ENCODE results near the gene NFIC.

The NFIC gene

DNA sequence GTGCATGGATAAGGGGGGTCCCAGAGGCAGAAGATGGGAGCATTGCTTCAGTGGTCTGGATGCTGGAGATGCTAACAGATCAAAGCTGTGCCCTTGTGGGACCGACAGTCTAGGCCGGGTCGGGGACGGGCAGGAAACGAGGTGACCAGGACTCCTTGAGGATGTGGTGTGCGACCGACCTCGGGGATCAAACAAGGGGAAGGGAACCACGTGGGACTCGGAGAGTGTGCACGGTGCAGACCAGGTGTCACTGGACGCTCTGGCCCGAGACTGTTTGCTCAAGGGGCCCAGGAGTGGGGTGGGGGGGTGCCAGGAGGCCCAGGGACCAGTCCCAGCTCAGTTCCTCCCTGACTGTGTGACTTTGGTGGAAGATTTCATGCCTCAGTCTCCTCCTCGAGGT is 6.0 kb downstream of the NFIC start:
- no peak overlapping the region for H3K9ac ChIP-seq (ENCODE audit: low read length)
- H3K79me2 ChIP-seq (ENCODE audit: insufficient read depth, low read length): no peaks in the 10 kb centered on the region
- TF ChIP-seq, protein P1, sequence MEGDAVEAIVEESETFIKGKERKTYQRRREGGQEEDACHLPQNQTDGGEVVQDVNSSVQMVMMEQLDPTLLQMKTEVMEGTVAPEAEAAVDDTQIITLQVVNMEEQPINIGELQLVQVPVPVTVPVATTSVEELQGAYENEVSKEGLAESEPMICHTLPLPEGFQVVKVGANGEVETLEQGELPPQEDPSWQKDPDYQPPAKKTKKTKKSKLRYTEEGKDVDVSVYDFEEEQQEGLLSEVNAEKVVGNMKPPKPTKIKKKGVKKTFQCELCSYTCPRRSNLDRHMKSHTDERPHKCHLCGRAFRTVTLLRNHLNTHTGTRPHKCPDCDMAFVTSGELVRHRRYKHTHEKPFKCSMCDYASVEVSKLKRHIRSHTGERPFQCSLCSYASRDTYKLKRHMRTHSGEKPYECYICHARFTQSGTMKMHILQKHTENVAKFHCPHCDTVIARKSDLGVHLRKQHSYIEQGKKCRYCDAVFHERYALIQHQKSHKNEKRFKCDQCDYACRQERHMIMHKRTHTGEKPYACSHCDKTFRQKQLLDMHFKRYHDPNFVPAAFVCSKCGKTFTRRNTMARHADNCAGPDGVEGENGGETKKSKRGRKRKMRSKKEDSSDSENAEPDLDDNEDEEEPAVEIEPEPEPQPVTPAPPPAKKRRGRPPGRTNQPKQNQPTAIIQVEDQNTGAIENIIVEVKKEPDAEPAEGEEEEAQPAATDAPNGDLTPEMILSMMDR (IDR thresholded peaks at IDR 0.05; ENCODE audit: low read length): no peak
- TF ChIP-seq EZH2 (IDR thresholded peaks at IDR 0.05; ENCODE audit: borderline replicate concordance, low read length): no peak
- H3K9me3 ChIP-seq (ENCODE audit: low read length): no peaks in the 10 kb centered on the region
- H3F3A ChIP-seq (ENCODE audit: insufficient read depth, low read length): no peaks in the 10 kb centered on the region
- H3K27ac ChIP-seq (ENCODE audit: low read depth, low read length, poor library complexity, severe bottlenecking): no peak overlapping the region
- H3K4me2 ChIP-seq (ENCODE audit: low read length): no peak overlapping the region
- no peaks in the 10 kb centered on the region for H3K27me3 ChIP-seq (ENCODE audit: insufficient read depth, low read length)
- no peaks in the 10 kb centered on the region for H3K9me2 ChIP-seq (ENCODE audit: low read depth, low read length)
- H3K4me1 ChIP-seq (ENCODE audit: insufficient read depth, low read length, severe bottlenecking): no peaks in the 10 kb centered on the region
- no peaks in the 10 kb centered on the region for H3K36me3 ChIP-seq (ENCODE audit: insufficient read depth, low read length)
- H3K4me3 ChIP-seq (ENCODE audit: low read depth, low read length, poor library complexity, severe bottlenecking): no peak overlapping the region
- H2AFZ ChIP-seq (ENCODE audit: low read length): no peak overlapping the region
- no peaks in the 10 kb centered on the region for H4K20me1 ChIP-seq (ENCODE audit: insufficient read depth, low read length)

DNA sequence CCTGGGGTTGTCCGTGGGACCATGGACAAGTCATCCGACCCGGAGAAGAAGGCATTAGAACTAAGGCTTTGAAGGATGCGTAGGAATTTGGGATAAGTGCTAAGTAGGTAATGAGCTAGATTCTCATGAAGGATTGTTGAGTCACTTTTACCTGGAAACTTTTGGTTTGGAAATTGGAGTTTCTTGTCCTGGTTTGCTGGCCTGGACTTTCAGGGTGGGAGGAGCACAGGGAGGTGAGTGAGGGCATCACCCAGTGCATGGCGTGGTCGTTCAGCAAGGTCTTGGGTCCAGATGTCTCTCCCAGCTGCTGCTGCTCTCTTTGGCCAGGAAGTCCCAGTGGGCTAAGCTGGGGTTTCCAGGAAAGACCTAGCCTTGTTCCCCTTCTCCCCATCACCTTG is 7.6 kb downstream of the NFIC start:
- H2AFZ ChIP-seq (ENCODE audit: low read length): no peak overlapping the region
- TF ChIP-seq, protein P1 (IDR thresholded peaks at IDR 0.05; ENCODE audit: low read length): no peak
- TF ChIP-seq EZH2 (IDR thresholded peaks at IDR 0.05; ENCODE audit: borderline replicate concordance, low read length): no peak
- no peak overlapping the region for H3K27ac ChIP-seq (ENCODE audit: low read depth, low read length, poor library complexity, severe bottlenecking)
- no peak overlapping the region for H3K4me3 ChIP-seq (ENCODE audit: low read depth, low read length, poor library complexity, severe bottlenecking)
- H3K4me1 ChIP-seq (ENCODE audit: insufficient read depth, low read length, severe bottlenecking): no peaks in the 10 kb centered on the region
- H3K4me2 ChIP-seq (ENCODE audit: low read length): no peak overlapping the region
- H3K36me3 ChIP-seq (ENCODE audit: insufficient read depth, low read length): no peaks in the 10 kb centered on the region
- H3K9ac ChIP-seq (ENCODE audit: low read length): no peak overlapping the region
- H3K27me3 ChIP-seq (ENCODE audit: insufficient read depth, low read length): no peaks in the 10 kb centered on the region
- no peaks in the 10 kb centered on the region for H3K9me3 ChIP-seq (ENCODE audit: low read length)
- no peaks in the 10 kb centered on the region for H4K20me1 ChIP-seq (ENCODE audit: insufficient read depth, low read length)
- no peaks in the 10 kb centered on the region for H3K9me2 ChIP-seq (ENCODE audit: low read depth, low read length)
- no peaks in the 10 kb centered on the region for H3F3A ChIP-seq (ENCODE audit: insufficient read depth, low read length)
- H3K79me2 ChIP-seq (ENCODE audit: insufficient read depth, low read length): no peaks in the 10 kb centered on the region

DNA sequence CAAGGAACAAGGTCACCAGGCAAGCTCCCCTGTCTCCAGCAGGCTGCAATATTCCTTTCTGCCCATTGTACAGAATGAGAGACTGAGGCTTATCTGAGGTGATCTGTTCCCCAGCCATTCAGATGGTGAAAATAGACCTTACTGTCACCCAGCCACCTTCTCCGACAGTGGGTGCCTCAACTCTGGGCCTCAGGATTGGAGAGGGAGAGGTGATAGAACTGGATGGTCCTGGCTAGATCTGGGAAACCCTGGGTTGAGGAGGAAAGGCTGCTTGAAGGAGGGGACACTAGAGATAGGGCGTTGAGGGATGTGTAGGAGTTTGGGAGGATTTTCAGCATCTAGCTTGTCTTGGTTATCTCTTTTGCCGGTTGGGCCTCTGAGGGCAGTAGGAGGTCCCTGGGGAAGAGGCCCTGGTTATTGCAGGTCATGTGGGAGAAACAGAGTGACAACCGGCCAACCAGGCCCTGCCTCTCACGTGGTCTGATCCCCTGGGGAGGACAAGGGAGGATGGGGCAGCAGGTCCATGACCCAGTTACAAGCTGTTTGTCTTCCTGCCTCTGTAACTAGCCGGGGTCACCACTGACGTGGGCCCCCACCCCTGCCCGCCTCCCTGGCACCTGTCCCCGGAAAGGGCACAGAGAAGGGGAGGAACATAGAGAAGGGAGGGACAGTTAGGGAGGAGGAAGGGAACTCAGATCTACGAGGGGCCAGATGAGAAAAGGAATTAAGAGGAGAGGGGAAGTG is 8.2 kb downstream of the NFIC start:
- H3K9ac ChIP-seq (ENCODE audit: low read length): no peak overlapping the region
- TF ChIP-seq, protein P1 (IDR thresholded peaks at IDR 0.05; ENCODE audit: low read length): no peak
- TF ChIP-seq EZH2 (IDR thresholded peaks at IDR 0.05; ENCODE audit: borderline replicate concordance, low read length): no peak
- no peaks in the 10 kb centered on the region for H3K79me2 ChIP-seq (ENCODE audit: insufficient read depth, low read length)

More for the DNA sequence above, 8.2 kb downstream of the NFIC start:
- H3F3A ChIP-seq (ENCODE audit: insufficient read depth, low read length): no peaks in the 10 kb centered on the region
- H3K9me3 ChIP-seq (ENCODE audit: low read length): no peaks in the 10 kb centered on the region
- no peaks in the 10 kb centered on the region for H3K36me3 ChIP-seq (ENCODE audit: insufficient read depth, low read length)
- no peak overlapping the region for H3K27ac ChIP-seq (ENCODE audit: low read depth, low read length, poor library complexity, severe bottlenecking)
- no peaks in the 10 kb centered on the region for H3K27me3 ChIP-seq (ENCODE audit: insufficient read depth, low read length)
- no peak overlapping the region for H3K4me2 ChIP-seq (ENCODE audit: low read length)
- H3K4me1 ChIP-seq (ENCODE audit: insufficient read depth, low read length, severe bottlenecking): no peaks in the 10 kb centered on the region
- no peak overlapping the region for H2AFZ ChIP-seq (ENCODE audit: low read length)
- H4K20me1 ChIP-seq (ENCODE audit: insufficient read depth, low read length): no peaks in the 10 kb centered on the region
- no peaks in the 10 kb centered on the region for H3K9me2 ChIP-seq (ENCODE audit: low read depth, low read length)
- no peak overlapping the region for H3K4me3 ChIP-seq (ENCODE audit: low read depth, low read length, poor library complexity, severe bottlenecking)

Measured in OCI-LY1 (cell line).